Astrocyte of the spinal cord (primary cell): ENCODE results near the gene OR10H3.

Source experiments
- DNase-seq: peaks from one replicate; pipeline ENCODE4 v3.0.0; 2011; ENCODE audit warnings: low read depth, low spot score
- H3K4me3 ChIP-seq: 2 replicates; pipeline ENCODE4 v1.5.1; 2011; ENCODE audit warnings: low read depth, mild to moderate bottlenecking, low read length, moderate library complexity
- CTCF ChIP-seq: IDR thresholded peaks from 2 replicates; pipeline ENCODE4 v1.5.1; 2012; ENCODE audit warnings: low read depth, mild to moderate bottlenecking, low read length, inconsistent platforms
- in situ Hi-C: cut with HindIII; loops from 2 replicates; pipeline ENCODE4 v1.10.0; 2017; ENCODE audit warnings: low sequenced_read_pairs

Gene OR10H3

GRCh38 chr19:15737722-15738121, at the start of gene OR10H3:
Gene OR10H3, plus strand, starts transcription at chr19:15737985. Its CDS starts 3,408 bp downstream, at chr19:15741393.
- no peak within 1 kb of the TSS for H3K4me3 ChIP-seq
- in situ Hi-C loops: no loop called here
- TF ChIP-seq CTCF: no peak
- no peak for DNase-seq

- TF ChIP-seq CTCF: no peak
- no peak for DNase-seq
- in situ Hi-C loops: no loop called here
- H3K4me3 ChIP-seq: no peak overlapping the region
These were observed 41.1 kb upstream of the OR10H3 start for GRCh38 chr19:15696654-15697194.

- no peak for DNase-seq
- TF ChIP-seq CTCF: no peak
- no peak overlapping the region for H3K4me3 ChIP-seq
- in situ Hi-C loops: no loop called here
These were observed 35.8 kb upstream of the OR10H3 start for GRCh38 chr19:15701757-15702533.

- no peak for DNase-seq
These were observed 35.3 kb upstream of the OR10H3 start for GRCh38 chr19:15702534-15702930.

GRCh38 chr19:15714638-15715037, 23.1 kb upstream of the OR10H3 start:
- H3K4me3 ChIP-seq: no peak overlapping the region
- in situ Hi-C loops: no loop called here
- no peak for TF ChIP-seq CTCF
- DNase-seq: no peak

More at GRCh38 chr19:15702534-15702930, 35.3 kb upstream of the OR10H3 start:
- no peak overlapping the region for H3K4me3 ChIP-seq
- TF ChIP-seq CTCF: no peak
- in situ Hi-C loops: no loop called here

GRCh38 chr19:15715642-15716041, 22.1 kb upstream of the OR10H3 start:
- TF ChIP-seq CTCF: no peak
- no peak for DNase-seq
- no peak overlapping the region for H3K4me3 ChIP-seq
- in situ Hi-C loops: no loop called here
